Epithelial cell of esophagus (primary cell): Measurements from ENCODE around the gene TRRAP.

Experiments
- DNase-seq: peaks from one replicate; pipeline ENCODE4 v3.0.0; 2010; ENCODE audit warnings: low read depth
- H3K4me3 ChIP-seq: 2 replicates; pipeline ENCODE4 v1.5.1; 2011; ENCODE audit warnings: mild to moderate bottlenecking, low read length, control low read depth
- TF ChIP-seq, protein P1 (sequence below): IDR thresholded peaks from 2 replicates; pipeline ENCODE4 v1.5.1; 2011; ENCODE audit warnings: low read depth, mild to moderate bottlenecking, low read length, control low read depth, inconsistent platforms; ENCODE audit not compliant: insufficient read depth; ENCODE audit errors: missing control alignments

Gene TRRAP

GRCh38 chr7:99005776-99006175 is 127.4 kb downstream of the TRRAP start:
- no peak overlapping the region for H3K4me3 ChIP-seq
- DNase-seq: no peak
- TF ChIP-seq, protein P1, sequence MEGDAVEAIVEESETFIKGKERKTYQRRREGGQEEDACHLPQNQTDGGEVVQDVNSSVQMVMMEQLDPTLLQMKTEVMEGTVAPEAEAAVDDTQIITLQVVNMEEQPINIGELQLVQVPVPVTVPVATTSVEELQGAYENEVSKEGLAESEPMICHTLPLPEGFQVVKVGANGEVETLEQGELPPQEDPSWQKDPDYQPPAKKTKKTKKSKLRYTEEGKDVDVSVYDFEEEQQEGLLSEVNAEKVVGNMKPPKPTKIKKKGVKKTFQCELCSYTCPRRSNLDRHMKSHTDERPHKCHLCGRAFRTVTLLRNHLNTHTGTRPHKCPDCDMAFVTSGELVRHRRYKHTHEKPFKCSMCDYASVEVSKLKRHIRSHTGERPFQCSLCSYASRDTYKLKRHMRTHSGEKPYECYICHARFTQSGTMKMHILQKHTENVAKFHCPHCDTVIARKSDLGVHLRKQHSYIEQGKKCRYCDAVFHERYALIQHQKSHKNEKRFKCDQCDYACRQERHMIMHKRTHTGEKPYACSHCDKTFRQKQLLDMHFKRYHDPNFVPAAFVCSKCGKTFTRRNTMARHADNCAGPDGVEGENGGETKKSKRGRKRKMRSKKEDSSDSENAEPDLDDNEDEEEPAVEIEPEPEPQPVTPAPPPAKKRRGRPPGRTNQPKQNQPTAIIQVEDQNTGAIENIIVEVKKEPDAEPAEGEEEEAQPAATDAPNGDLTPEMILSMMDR: no peak

- no peak for DNase-seq
- TF ChIP-seq, protein P1: no peak
- no peak overlapping the region for H3K4me3 ChIP-seq
These were observed 128.6 kb downstream of the TRRAP start for GRCh38 chr7:99006739-99007424.

GRCh38 chr7:99008181-99008631 is 129.9 kb downstream of the TRRAP start:
- H3K4me3 ChIP-seq: no peak overlapping the region
- TF ChIP-seq, protein P1: no peak
- no peak for DNase-seq

- H3K4me3 ChIP-seq: no peak overlapping the region
- no peak for DNase-seq
- TF ChIP-seq, protein P1: no peak
These were observed 130.7 kb downstream of the TRRAP start for GRCh38 chr7:99008921-99009530.

- TF ChIP-seq, protein P1: no peak
- no peak overlapping the region for H3K4me3 ChIP-seq
- DNase-seq: no peak
These were observed 131.9 kb downstream of the TRRAP start for GRCh38 chr7:99010281-99010680.

- no peak overlapping the region for H3K4me3 ChIP-seq
These were observed 133.0 kb downstream of the TRRAP start for GRCh38 chr7:99011341-99011705.

More at GRCh38 chr7:99011341-99011705, 133.0 kb downstream of the TRRAP start:
- TF ChIP-seq, protein P1: no peak
- DNase-seq: no peak
